Hindlimb muscle (tissue), 1 donor: ENCODE data around the gene ME3. TPM values are rescaled to one million over a fixed set of nuclear protein-coding genes. Genes with fewer than 3 reads are reported as not detected.
"Not testable (repeated sequence)": the region's sequence is repeated elsewhere in the genome, so short reads cannot be mapped to it uniquely, and the experiment has no call there.

Experiments
- DNase-seq: peaks from one replicate; pipeline ENCODE4 v3.0.0-alpha.2; 2013
- polyA plus RNA-seq: library from polyadenylated mRNA; unstranded; fragments of 120-200 nt; gene quantifications from one replicate; pipeline ENCODE4 v1.2.1, GENCODE V29; 2013; ENCODE audit not compliant: insufficient read length

Gene ME3
- polyA plus RNA-seq, 1 donor: 10.9 TPM

DNA sequence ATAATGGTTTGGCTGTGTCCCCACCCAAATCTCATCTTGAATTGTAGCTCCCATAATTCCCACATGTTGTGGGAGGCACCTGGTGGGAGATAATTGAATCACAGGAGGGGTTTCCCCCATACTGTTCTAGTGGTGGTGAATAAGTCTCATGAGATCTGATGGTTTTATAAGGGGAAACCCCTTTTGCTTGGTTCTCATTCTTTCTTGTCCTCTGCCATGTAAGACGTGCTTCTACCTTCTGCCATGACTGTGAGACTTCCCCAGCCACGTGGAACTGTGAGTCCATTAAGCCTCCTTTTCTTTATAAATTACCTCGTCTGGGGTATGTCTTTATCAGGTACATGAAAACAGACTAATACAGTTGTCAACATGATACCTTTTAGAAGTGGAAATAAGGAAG, 53.0 kb downstream of the ME3 start:
- not testable (repeated sequence) for DNase-seq

DNA sequence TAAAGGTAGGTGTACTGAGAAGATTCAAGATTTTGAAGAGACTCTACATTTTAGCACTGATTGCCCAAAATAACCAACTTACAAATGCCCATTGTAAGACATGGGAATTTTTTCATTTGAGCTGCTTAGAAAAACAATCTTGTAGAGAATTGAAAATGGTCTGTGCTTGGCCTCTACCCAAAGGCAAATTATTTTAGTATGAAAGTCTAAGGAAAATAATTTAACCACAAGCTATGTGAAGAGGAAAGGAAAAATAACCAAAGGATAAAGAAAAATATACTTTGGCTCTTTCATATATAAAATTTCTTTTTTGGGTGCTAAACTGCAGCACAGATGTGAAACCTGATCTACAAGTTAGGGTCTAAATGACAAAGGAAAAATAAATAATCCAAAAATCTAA, 54.9 kb downstream of the ME3 start:
- DNase-seq: no peak

DNA sequence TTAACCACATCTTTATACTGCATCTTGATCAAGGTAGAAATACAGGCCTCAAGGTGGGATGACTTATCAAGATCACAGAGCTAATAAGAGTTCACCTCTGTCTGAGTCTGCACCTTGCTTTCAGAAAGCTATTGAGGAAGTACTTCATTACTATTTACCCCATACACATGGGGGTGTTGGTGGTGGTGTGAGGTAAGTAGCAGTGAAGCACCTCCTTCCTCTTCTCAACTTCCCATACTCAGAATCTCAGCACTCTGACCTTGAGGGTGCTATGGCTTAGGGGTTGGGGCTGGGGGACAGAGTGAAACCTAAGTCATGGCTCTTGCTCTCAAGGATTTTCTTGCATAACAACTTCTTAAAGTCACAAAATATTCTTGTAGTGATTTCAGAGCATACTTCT, 56.9 kb downstream of the ME3 start:
- DNase-seq: no peak

DNA sequence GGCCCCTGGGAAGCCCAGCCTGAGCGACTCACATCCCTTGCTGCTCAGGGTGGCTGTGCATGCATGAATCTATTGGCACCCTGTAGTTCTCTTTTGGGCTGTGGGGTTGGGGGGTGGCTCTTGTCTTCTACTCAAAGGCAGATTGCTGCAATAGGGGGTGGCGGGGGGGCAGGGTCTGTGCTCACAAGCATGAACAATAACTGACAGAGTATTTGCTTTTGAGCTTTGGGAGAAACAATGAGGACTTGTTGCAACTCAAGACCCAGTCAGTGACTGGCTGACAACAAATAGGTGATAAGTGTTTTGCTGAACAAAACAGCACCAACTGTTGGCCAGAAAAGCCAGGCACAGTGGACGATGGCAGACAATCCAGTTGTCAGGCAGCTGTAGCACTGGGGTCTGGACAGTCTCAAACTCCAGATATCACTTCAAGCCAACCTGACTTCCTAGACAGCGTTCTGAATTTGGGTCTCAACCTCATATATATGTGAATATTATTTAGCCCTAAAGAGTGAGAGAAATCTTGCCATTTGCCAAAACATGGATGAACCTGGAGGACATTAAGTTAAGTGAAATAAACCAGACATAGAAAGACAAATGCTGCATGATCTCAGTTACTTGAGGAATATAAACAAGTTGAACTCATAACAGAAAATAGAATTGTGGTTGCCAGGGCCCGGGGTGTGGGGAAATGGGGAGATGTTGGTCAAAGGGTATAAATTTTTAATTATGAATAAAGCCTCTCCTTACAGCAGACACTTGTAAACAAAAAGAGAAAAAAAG, 61.7 kb downstream of the ME3 start:
- no peak for DNase-seq

DNA sequence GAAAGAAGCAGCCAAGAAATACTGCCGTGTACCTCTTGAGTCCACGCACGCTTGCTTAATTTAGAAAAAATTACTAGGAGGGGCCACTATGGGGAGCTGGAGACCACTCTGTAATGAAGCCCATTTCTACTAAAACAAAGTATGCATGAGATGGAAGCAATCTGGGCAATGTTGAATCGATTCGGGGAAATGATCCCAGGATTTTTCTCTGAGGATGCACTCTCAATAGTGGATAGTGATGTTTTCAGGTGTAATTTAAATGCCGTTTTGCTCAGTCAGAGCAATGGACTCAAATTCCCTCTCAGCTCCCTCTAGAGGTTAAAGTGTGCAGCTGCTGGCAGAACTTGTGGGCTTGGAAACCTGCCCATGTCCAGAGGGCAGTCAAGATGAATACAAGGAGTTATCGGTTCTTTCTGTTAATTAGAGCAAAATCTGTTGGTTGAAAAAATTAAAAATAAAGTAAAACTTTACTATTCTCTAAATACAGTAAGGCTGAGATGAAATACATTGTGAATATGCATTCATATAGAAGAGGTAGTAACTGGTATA, 64.1 kb downstream of the ME3 start:
- peak; percentile 85 for DNase-seq

DNA sequence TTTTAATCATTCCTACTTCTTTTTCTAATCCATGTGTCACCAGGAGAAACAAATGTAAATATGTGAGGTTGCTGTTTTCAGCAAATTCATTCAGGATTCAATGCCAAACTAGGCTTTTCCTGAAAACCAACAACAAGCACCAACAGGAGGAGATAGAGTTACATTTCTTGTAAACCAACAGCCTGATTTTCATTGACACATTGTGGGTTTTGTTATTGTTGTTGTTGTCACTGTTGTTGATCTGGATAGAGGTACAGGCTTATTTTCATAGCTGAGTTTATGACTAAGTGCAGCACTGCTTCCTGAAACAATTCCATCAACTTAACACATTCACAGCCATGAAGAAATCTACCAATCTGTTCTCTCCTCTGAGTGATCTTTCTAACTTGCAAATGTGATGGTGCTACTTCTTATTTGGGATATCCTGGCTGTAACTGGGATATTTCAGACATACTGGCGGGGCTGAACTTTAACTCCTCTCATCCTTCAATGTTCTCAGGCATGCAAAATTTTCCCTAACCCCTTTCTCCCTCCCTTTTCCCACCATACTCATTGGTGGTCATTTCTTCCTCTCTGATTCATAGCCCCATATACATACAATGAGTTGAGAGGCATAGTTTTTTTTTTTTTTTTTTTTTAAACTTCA, 65.5 kb downstream of the ME3 start:
- no peak for DNase-seq

DNA sequence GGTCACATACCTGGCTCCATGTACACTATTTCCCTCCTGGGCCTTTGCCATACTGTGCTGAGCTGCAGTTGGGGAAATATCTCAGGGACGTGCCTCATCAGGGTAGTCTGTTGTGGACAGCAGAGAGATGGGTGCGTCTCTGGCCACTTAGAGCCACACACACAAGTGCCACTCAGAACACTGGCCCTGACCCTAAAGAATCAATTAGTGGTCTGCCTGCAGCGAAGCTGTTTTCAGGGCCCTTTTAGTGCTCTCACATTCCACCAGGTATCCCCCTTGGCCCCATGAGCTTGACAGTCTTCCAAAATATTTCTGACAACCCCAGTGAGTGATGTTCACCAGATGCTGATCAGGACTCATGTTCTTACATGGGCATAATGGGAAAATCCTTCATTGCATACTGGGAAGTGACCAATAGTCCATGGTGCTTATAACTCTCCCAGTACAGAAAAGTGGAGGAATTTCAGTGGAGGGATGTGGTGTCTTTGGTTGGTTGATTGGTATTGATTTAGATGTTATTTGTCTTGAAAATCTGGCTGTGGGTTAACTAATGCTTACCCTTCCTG, 66.1 kb downstream of the ME3 start:
- no peak for DNase-seq

DNA sequence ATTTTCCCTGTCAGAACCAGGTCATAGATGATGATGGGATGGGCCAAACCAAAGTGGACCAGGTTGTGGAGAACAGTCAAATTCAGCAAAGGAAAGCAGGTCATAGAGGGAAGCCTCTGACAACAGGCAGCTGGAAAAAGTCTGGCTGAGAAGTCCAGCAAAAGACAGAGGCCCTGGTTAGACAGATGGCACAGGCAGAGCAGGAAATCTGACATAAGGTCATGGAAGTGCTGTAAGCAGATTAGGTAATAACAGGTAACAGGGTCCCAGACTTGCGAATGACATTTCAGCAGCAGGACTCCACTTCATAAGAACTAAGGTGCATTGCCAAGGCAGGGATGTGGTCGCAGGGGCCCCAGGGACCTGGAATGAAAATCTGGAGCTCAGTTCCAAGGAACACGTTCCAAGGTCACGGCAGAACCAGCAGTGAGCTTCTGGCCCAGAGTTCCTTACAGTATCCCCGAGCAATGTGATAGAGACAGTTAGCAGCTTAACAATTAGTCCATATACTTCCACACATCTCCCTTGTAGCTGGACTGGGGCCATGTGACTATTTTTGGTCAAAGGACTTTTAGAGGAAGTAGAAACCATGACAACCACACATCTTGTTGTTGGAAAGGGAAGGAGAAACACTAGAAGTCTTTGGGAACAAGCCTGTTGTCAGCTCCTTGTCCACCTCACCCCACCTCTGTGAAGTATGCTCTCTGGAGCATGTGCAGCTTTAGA, 75.4 kb downstream of the ME3 start:
- DNase-seq: peak; percentile 73

DNA sequence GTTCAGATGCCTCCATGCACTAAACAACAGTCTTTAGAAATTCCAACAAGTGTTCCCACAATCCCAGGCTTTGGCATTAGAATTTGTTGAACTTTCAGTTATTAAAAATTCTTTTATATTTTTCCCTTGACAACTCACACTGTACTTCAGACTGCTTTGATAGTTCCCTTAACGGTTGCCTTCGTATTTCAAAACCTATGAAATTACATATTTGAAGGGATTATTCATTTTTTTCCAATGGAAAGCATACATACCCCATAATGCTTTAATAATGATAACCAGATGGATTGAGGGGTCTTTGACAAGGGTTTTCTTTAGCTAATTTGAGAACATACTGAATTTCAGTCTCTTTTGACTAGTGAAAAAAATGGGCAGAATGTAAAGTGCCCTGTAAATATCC, 76.5 kb downstream of the ME3 start:
- DNase-seq: no peak

DNA sequence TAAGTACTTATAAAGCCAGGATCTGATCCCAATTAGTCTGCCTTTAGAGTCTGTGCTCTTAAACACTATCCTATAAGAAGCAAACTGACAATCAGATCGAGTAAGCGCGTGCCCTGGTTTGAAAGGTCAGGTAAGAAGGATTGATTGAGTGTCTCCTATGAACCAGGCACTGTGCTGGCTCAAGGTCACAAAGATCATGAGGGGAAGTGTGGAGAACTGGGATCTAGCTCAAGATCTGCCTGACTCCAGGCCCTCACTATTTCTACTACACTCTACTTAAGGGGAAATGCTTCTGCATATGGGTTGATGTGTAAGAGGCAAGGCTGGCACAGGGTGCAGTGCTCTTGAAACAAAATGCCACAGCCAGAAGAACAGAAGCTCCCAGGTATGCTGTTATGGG, 77.0 kb downstream of the ME3 start:
- no peak for DNase-seq

DNA sequence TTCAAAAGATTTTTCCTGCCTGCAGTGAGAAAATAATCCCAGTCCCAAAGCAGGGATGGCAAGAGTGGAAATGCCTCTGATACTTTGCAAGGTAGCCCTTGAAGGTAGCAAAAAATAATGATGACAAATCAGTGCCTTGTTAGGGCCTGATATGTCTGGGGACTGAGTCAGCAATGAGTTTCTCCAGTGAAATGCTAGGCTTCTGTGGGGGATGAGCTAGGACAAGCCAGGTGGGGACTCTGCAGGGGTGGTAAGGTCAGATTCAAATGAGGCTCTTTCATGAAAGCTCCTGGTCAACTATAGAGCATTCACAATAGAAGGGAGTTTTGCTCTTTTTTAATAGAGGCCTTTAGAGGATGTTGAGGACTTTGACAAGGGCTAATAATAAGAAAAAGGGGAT, 77.7 kb downstream of the ME3 start:
- no peak for DNase-seq

DNA sequence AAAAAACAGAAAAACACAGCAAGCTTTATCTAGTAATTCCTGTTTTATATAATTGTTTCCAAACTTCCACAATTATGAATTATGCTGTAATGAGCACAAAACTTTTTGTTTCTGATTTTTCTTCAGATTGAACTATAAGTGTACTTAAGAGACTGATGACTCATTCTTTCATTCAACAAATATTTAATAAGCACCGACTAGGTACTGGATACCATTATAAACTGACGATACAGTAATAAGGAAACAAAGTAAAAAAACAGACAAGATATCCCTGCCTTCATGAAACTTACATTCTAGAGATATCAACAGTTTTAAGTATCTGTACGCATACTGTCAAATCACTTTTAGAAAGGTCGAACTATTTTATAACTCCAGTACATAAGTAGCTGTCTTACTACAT, 78.6 kb downstream of the ME3 start:
- no peak for DNase-seq

DNA sequence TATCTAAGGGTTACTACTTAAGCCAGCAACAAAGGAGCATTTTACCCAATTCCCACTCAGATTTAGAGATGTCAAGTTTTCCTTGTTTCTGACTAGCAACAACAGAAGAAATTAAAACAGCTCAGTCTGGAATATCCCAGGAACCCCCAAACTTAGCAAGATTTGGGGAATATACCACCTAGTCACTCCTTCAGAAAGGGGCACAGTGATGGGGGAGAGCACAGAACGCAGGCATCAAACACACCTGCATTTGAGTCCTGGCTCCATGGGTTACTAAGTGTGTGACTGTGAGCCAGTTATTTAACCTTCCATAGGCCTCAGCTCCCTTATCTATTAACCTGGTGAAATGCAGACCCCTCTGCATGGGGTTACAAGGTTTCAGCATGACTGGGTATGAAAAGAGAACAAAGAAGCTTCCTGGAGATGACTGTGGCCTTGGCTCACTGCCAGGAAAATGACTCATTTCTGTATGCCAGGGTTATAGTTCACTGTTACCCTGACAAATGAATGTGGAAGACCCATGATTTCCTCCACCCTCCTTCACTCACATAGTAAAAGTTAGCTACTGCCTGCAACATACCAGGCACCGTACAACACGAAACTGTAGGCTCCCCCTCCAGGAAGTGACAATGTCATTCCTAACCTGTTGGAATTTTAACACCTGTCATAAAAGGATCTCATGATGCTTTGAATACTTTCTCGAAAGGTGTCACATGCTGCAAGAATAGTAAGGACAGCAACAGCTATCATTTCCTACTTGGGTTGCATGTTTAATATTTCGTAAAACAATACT, 79.6 kb downstream of the ME3 start:
- no peak for DNase-seq

DNA sequence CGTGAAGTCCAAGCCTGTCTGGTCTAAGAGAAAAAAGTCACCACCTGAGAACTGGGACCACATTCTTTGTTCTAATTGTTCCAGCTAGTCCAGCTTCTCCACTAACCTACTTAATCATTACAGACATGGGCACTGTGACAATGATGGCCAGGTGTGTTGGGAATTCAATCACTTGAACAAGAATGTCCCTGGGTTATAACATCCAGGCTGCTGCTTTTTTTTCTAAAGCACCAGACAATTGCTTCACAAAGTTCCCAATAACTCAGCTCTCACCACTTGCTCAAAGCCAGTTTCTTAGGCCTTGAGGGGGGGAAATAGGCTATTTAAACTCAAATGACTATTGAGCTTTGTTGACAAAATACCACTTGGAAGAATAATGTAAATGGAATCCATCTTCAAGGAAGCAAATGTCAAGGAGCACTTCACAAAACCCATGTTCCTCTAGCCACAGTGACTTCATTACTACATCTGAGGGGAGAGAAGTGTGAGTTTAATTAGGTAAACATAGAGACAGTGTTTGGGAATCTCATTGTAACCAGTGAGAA, 80.3 kb downstream of the ME3 start:
- DNase-seq: no peak

DNA sequence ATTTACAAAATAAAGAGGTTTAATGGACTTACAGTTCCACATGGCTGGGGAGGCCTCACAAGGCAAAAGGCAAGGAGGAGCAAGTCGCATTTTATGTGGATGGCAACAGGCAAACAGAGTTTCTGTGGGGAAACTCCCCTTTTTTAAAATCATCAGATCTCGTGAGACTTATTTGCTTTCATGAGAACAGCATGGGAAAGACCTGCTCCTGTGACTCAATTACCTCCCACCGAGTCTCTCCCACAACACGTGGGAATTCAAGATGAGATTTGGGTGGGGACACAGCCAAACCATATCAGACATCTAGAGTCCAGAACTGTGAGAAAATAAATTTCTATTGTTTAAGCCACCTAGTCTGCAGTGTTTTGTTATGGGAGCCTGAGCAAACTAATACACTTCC, 80.8 kb downstream of the ME3 start:
- DNase-seq: no peak

DNA sequence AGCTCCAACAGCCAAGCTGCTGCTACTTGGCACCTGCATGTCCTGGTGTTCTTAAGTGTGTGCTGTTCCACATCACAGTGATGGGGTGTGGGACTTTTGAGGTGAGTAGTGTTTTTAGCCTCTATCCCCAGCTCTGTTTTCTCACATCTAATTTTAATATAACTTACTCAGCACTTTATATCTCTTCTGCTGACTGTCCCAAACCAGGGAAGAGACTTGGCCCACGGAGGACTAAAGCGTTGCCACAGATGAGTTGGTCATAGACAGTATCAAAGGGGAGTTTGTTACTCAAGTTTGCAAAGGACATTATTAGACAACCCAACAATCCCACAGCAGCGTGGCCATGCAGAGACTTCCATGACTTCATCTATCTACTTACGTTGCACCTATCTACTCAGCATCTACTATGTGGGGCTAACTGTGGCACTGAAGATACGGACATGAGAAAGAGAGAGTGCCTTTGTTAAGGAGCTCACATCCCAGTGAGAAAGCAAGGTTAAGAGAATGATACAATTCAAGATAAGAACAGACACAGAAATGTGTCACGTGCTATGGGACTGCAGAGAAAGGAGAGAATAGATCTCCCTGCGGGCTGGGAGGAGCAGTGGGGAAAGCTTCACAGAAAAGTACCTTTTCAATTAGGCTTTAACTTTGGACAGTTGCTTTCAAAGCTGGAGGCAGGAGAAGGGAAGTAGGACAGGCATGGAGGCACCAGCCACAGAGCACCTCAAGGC, 82.4 kb downstream of the ME3 start:
- no peak for DNase-seq

DNA sequence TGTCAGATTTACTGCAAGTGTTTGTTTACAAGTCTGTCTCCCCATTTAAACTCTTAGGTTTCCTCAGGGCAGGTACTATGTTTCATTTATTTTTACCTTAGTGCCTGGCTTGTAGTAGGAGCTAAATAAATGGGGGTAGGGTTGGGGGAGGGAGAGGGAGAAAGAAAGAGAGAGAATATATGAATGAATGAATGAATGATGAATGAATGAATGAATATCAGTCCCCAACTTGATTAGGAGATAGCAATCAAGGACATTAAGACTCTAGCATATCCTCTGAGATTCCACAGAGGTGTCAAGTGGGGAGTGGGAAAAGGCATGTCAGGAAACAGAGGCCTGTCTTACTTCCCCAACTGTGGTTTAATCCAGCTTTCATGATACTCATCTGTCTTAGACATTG, 83.2 kb downstream of the ME3 start:
- DNase-seq: no peak

DNA sequence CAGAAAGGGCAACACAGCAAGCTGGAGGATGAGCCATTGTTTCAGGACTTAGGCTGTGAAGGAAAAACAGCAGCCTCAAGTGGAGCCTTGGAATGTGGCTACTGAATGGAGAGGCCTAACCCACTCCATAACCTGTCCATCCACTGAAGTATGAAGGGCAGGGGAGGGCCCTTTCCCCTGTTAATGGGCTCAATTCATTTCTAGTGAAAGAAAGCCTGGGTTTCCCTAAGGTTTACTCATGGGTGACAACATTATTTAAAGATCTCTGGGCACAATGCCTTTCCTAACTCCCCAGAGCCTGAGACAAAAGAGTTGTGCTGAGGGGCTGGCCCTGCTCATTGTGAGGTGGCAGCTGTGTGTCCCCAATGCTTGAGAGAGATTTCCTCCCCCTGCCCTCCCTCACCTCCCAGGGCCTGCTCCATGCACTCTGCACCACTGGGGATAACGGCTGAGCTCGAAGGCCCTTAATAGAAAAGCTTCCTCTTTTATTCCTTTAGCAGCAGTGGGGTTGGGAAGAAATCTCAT, 83.8 kb downstream of the ME3 start:
- DNase-seq: no peak

DNA sequence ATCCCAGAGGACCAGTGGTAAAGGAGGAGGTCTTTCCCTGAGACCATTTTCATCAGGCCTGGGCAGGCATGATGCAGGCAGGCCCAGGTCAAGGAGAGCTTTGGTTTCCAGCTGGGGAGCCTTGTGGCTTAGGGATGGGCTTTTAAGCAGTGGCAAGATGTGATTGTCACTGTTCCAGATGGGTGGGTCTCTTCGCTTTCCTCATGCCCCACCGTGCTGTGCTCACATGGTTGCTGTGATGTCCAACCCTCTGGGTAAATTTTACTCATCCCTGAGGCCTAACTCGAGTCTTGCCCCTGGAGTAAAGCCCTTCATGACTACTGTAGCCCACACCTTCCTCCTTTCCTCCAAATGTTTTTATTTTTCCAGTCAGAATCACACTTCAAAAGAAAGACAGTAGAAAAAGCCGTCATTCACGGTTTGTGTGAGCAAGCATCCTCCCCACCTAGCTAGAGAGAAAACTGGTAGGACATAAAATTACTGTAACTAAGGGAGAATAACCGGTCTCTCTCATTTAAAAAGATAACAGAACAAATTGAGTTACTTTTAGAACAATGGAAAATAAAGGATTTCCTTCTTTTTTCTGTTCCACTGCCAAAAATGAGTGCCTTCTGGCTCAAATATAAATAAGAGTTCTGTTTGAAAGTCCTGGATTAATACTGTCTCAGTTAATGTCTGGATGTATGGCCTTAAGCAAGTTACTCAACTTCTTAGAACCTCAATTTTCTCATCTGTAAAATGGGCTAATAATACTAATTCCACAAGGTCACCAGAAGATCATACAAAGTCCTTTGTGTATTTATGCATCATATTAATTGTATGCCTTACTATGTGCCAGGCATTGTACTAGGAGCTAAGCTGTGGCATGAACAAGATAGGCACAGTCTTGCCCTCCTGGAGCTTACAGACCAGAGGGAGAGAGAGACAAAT, 84.9 kb downstream of the ME3 start:
- DNase-seq: no peak

DNA sequence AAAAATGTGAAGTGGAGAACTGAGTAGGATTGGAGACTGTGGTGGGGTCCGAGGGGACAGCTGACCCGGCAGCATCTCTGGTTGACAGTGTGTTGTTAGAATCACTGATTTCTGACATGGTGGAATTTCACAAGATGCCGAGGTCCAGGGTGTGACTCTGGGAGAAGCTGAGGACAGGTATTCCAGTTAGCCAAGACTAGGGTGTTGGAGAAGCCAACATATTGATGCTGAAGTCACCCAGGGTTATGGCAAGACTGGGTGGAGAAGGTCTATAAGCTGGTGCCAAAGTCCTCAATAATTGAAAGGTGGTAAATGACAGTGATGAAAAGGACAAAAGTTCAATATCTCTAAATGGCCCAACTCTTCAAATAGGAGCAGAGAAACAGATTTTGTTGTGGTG, 86.1 kb downstream of the ME3 start:
- no peak for DNase-seq
